VCaP (cell line): ENCODE results near the gene CTNNA1.

Source experiments
- H3K27ac ChIP-seq: fragments of 450-650 bp; 2 replicates; pipeline ENCODE4 v1.5.1; 2017
- TF ChIP-seq, protein P1 (sequence below): fragments of 450-650 bp; conservative IDR thresholded peaks from 2 replicates; pipeline ENCODE4 v1.5.1; 2017; ENCODE audit warnings: mild to moderate bottlenecking, moderate library complexity

Gene CTNNA1

DNA sequence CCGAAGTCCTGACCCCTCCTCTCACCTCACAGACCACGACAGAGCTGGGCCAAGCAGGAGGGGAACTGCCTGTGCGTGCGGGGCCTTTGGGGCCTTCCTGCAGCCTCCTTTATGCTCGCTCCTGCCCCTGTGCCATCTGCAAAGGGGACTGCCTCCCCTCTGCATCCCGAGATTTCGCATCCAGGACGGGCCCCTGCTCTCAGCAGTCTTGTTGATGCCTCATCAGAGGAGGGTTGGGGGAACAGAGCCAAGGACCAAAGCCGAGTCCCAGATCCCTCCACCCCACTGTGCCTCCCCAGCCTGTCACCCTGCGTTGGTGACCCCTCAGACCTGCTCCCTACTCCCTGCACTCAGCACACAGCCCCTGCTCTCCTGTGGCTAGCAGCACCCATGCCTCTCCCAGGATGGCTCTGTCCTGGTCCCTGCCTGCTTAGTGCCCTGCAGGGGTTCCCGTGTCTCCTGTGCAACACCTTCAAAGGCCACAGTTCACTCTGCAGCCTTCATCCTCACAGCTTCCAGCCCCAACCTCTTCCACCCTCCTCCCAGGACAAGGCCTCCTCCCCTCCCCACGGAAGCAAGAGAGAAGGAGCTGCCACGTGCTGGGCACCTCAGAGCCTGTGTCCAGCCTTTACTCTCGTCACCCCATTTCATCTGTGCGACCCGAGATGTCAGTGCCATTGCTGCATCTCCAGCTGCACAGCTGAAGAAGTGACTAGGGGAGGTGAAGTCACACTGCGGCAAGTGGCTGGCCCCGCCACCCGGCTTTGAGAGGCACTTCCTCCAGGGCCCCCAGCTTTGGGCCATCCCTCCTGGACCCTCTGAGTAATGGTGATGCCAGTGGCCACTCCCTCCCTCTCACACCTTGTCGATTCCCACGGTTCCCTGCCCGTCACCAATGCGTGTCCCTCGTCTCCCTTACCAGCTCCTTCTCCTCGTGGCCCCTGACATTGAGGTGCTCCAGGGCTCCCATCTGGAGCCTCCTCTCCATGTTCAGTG, 184.5 kb downstream of the CTNNA1 start:
- no peak overlapping the region for H3K27ac ChIP-seq
- TF ChIP-seq, protein P1, sequence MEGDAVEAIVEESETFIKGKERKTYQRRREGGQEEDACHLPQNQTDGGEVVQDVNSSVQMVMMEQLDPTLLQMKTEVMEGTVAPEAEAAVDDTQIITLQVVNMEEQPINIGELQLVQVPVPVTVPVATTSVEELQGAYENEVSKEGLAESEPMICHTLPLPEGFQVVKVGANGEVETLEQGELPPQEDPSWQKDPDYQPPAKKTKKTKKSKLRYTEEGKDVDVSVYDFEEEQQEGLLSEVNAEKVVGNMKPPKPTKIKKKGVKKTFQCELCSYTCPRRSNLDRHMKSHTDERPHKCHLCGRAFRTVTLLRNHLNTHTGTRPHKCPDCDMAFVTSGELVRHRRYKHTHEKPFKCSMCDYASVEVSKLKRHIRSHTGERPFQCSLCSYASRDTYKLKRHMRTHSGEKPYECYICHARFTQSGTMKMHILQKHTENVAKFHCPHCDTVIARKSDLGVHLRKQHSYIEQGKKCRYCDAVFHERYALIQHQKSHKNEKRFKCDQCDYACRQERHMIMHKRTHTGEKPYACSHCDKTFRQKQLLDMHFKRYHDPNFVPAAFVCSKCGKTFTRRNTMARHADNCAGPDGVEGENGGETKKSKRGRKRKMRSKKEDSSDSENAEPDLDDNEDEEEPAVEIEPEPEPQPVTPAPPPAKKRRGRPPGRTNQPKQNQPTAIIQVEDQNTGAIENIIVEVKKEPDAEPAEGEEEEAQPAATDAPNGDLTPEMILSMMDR: no peak

DNA sequence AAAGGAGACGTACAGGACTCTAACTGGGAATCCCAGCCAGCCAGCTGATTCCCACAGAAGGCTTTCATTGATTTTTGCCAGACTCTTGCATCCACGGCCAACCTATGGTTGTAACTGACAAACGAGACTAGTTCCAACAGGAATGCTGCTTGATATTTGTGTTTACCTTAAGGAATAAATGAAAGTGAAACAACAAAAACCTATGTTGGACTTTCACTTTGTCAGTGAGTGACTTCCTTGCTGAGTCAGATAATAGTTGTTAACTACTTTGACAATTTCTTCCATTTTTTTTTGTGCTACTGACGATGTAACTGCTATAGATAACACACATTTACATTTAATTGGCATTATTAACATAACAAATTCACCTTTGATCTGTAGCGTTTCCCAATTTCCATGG, 185.3 kb downstream of the CTNNA1 start:
- TF ChIP-seq, protein P1: no peak

DNA sequence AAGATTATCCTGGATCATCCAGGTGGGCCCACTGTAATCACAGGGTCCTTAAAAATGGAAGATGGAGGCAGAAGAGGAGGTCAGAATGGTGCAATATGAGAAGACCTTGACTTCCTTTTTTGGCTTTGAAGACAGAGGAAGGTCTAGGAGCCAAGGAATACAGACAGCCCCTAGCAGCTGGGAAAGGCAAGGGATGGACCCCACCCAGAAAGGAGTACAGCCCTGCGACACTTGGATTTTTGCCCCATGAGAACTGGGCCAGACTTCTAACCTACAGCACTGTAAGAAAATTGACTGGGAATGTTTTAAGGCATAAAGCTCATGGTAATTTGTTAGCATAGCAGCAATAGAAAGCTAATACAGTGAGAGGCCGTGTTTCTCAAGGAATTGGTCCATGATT, 188.8 kb downstream of the CTNNA1 start:
- TF ChIP-seq, protein P1: no peak
- H3K27ac ChIP-seq: no peak overlapping the region

More for the DNA sequence above, 185.3 kb downstream of the CTNNA1 start:
- no peak overlapping the region for H3K27ac ChIP-seq

DNA sequence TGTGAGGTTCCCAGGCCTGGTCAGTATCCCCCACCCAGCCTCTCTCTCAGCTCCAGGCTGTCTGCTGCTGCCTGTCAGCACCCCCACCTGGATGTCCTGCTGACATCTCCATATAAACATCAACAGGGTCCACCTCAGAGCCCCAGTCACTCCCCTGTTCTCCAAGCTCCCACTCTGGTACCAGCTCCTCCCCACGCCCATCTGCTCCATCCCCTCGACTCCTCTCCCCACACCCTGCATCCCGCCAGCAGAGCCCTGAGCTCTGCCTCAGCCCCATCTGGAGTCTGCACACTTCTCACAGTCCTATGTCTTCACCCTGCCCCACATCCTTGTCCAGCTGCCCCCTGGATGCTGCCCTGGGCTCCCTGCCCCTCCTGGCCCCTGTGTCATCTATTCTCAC, 189.6 kb downstream of the CTNNA1 start:
- TF ChIP-seq, protein P1: no peak
- H3K27ac ChIP-seq: no peak overlapping the region; the same call in 1 of the 2 replicates

DNA sequence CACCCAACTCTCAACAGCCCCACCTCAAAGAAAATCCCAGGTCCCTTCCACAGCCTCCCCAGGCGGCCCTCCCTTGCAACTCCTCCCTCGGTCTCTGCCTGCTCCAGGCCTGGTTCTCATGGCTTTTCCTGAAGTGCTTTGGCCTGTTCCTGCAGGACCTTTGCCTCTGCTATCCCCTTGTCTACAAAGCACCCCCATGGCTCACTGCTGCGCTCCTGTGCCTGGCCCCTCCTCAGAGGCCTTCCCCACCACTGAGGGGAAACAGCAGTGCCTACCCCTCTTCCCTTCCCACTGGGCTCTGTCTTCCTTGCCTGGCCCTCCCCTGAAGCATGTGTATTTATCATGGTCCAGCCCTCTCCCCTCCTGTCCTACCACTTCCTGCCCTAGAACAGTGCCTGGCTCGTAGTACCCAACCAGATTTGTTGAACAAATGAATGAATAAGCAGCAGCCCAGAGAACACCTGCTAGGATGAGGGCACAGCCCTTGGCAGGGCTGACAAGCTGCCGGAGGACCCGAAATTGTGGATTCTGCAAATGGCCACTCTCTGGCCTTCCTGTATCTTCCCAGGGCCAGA, 190.5 kb downstream of the CTNNA1 start:
- TF ChIP-seq, protein P1: no peak

DNA sequence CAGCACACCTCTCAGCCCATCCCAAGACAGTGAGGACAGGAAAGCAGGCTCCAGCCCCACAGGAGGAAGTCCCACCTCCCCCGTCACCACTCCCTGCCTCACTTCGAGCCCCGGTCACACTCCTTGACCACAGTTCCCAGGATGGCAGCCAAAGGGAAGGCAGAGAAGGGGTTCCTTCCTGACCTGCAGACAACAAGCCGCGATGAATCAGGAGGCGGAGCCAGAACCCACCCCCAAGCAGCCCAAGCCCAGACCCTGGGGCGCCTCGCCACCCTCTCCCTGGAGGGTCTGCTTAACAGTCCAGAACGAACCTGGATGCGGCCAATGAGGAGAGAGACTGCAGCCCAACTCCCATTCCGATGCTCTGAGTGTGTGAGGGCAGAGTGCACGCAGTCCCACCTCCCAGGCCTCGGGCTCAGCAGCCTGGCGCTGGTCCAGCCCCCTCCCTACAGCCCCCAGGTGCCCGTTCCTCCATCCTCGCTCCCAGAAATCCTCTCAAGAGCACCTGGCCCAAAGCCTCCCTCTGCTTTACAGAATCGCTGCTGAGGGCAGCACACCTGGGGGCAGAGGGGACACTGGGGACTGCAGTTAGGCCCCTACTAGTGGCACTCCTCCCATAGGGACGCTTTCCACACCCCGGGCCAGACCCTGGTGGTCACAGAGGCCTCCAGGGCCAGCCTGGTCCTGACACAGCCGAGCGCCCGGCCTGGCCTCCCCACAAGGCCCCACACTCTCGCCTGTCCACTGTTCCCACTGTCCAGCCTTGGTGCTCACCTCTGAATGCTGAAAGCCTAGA, 191.5 kb downstream of the CTNNA1 start:
- TF ChIP-seq, protein P1: no peak
- H3K27ac ChIP-seq: no peak overlapping the region

More for the DNA sequence above, 190.5 kb downstream of the CTNNA1 start:
- no peak overlapping the region for H3K27ac ChIP-seq
